ENCODE measurements around the gene SLA2.

The SLA2 gene

DNA sequence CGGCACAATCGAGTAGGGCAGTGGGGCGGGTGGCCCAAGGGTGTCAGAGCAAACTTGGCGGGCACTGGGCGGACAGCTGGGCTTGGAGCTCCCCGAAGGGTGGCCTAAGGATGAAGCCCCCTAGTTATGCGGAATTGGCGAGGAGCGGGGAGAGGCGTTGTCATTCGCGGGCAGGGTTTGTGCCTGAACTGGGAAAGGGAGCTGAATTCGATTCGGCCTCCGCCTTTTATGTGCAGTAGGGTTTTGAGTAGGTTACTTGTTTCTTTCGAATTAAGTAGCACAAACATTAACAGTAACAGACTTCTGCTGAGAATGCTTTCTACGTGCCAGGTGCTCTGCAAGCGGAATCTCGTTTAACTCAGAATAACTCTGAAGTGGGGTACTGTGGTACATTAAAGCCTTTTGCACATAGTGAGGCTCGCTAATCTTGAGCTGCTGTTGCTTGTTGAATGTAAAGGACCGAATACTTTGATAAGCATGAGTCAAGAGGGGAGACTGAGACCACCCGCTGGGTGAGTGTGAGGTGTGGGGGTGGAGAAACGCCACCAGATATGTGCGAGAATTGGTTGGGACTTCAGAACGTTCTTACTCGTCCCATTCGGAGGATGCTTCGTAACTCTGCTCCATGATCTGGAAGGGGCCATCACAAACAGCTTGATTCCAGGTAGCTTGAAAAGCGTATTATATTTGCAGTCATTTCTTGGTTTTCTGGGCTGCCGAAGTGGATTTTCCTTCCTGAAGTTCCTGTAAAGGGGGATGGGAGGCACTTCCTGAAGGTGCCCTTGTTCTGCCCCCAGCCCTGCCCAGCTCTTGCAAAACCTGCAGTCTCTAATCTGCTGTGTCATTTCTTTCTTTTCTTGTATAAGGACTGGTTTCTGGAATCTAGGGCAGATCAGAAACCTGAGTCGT lies 39.6 kb downstream of the SLA2 start:
- DNase-seq, result peak; percentile 54

DNA sequence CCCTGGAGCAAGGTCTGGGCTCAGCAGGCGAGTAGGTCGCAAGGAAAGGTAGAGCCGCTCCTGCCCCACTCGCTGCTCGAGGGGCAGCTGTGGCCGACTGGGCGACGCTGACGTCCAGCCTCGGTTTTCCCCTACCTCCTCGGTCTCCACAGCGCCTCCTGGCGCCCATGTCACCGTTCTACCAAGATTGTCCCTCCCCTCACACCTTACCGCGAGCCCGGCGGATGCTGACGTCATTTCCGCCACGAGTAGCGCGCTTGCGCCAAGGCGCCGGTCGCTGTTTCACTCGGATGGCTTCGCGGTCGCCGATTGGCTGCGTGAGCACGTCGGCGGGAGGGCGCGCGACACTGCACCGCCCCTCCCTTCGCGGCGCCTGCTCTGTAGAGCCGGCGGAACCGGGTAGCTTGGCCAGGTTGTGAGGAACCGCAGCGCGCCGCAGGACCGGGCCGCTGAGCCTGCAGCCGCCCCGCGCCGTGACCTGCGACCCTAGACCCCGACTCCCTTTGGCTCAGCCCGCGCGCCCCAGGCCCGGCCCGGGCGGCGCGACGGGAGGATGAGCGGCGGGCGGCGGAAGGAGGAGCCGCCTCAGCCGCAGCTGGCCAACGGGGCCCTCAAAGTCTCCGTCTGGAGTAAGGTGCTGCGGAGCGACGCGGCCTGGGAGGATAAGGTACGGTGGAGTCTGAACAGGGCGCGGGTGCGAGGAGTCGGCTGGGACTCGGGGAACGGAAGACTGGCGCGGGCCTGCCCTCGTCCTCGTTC lies 40.4 kb downstream of the SLA2 start, which contains the start of gene RAB5IF:
Gene RAB5IF (plus strand): TSS at position 381 of the 759 bp plus-strand sequence. CDS start 173 bp downstream, at position 554.
- DNase-seq, result peak; percentile 100

DNA sequence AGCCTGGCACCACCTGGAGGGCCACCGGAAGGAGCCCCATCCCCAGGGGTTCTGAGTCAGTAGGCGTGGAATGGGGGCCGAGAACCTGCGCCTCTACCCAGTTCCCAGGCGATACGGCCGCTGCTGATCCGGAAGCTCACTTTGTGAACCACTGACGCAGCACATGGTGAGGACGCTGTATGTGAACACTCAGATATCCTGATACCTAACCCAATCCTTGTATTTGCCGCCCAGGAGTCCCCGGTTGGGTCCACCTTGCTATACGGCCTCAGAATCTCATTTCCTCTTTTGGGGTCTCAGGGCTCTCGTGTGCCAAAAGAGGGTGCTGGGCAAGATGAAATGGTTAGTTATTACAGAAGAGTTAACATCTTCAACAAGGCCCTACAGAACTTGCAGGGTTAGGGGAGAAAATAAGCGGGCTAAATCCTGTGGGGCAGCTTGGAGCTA lies 41.0 kb downstream of the SLA2 start:
- peak; percentile 62 for DNase-seq

DNA sequence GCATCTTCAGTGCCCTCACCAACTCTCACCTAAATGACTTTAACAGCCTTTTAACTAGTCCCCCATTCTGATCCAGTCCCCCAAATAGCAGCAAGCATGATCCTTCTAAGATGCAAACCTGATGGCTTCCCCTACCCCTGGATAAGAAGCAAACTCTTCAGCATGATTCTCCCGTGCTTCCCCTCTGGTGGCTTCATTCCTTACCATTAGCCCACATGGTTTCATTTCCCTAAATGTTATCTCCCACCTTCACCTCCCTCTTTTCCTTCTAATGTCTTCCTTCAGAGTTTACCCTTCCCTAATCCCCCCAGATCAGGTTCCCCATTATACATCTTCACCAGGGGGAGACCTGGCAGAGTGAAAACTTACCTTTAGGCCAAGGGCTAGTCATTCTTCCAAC lies 44.5 kb downstream of the SLA2 start:
- no peak for DNase-seq

DNA sequence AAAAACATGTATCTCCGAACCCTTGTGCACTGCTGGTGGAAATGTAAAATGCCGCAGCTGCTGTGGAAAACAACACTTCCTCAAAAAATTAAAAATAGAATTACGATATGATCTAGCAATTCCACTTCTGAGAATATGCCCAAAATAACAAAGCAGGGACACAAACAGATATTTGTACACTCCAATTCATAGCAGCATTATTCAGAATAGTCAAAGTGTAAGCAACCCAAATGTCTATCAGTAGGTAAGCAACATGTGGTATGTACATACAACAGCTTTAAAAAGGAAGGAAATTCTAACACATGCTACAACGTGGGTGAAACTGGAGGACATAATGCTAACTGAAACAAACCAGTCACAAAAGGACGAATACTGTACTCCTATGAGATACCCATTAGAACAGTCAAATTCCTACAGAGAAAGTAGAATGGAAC lies 46.1 kb downstream of the SLA2 start:
- no peak for DNase-seq

DNA sequence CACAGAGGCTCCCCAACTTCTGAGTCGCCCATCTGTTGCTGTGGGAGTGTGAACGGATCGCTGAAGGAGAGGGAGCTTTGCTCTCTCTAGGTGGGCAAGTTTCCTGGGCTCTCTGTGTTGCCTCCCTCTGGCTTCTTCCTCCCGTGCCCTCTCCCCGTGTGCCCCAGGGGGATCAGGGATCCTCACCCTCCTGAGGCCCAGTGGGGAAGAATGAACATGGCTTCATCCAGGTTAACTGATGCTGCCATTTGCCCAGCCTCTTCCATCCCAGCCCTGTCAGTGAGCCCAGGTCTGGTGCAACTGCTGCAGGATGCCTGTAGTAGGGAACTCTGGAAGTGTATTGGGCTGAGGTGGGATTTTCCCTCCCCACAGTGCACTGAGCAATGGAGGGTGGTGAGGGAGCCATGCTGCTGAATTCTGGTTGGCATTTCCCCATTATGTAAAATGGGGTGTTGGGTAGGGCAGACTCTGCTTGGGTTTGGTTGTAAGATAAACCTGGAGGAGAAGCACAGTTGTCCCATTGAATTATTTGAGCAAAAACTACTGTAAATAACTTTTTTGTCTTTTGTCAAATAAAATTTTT lies 52.6 kb downstream of the SLA2 start:
- no peak for DNase-seq

DNA sequence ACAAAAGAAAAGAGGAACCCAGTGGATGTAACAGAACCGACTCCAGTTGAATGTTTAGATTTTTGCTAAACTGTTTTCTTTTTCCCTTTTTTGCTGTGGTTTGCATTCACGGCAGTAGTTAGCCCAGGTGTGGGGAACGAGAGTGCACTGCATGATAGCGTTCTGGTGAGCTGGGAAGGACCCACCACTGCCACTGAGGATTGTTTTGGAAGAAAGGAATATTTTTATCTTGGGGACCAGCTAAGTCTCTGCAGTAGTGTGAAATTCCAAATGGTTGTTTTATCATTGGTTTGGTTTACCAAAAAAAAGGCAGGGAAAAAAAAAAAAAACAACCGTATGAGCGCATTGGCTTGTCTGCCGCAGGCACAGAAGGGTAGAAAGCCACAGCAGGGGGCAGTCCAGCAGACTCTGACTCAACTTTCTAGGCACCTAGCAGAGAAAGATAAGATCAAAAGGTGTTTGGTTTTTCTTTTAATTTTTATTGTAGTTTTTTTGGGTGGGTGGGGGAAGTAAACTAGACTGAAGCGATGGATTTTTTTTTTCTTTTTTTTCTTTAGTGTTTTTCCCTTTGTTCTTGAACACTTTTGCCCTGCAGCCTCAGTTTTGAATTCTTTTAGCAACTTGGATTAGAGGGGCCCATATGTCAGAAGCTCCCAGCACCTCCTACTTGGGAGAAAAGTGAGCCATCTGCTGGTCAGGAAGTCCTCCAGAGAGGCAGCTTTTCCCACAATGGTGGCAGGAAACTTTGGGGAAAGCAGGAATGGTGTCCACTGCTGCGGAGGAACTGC lies 53.9 kb downstream of the SLA2 start:
- peak; percentile 55 for DNase-seq

DNA sequence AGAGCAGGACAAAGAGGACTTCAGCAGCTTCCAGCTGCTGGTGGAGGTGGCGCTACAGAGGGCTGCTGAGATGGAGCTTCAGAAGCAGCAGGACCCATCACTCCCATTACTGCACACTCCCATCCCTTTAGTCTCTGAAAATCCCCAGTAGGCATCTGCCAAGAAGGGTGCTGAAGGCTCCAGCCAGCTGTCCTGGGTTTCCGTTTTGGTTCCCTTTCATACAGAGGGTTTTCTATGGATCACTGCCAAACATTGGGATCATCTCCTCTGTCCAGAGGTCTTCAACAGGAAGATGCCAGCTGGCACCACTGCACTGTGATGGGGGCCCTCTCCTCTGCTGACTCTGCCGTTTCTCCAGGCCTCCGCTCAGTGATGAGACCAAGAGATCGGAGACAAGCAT lies 54.7 kb downstream of the SLA2 start:
- DNase-seq, result no peak

DNA sequence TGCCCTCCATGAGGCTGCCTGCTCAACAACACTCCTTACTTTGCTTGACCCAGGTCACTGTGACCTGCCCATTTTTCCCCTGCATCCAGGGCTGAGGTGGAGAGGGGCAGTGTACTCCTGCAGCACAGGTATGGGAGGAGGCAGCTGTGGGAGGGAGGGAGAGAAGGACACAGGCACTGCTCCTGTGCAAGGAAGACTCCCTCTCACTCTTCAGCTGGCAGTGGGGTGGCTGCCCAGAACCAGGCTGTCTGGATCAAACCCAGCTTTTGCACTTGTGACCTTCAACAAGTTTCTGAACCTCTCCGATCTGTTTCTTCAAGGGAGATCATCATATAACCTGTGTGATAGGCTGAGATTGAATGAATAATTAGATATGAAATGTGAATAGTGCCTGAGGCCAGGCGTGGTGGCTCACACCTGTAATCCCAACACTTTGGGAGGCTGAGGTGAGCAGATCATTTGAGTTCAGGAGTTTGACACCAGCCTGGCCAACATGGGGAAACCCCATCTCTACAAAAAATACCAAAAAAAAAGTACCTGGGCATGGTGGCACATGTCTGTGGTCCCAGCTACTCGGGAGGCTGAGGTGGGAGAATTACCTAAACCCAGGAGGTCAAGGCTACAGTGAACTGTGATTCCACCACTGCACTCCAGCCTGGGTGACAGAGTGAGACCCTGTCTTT lies 58.5 kb downstream of the SLA2 start:
- DNase-seq, result no peak

DNA sequence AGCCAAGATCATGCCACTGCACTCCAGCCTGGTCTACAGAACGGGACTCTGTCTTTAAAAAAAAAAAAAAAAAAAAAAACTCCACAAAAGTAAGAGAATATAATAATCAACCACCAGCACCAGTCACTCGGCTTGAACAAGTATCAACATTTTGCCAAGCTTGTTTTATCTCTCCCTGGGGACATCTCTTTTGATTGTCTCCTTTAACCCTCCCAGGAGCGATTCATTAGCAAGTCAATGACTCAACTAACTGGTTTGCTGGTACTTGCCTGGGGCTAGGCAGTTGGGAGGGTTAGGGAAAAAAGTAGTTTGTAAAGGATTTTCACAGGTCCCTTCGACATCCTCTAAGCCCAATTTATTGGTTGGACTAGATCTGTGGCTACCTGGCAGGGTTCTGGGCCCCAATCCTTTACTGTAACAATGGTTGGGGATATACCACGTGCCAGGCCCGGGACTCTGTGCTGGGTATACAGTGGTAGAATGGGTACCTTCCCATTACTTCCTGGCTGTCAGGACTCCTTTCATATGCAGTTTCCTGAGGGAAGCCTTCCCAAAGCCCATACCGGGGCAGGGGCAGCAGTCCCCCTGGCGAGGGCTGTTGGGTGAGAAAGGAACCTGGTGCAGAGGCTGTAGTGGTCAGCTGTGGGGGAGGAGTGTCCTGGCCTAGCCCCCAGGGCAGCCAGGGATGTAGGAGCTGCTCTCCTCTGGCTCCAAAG lies 60.4 kb downstream of the SLA2 start:
- DNase-seq, result no peak

DNA sequence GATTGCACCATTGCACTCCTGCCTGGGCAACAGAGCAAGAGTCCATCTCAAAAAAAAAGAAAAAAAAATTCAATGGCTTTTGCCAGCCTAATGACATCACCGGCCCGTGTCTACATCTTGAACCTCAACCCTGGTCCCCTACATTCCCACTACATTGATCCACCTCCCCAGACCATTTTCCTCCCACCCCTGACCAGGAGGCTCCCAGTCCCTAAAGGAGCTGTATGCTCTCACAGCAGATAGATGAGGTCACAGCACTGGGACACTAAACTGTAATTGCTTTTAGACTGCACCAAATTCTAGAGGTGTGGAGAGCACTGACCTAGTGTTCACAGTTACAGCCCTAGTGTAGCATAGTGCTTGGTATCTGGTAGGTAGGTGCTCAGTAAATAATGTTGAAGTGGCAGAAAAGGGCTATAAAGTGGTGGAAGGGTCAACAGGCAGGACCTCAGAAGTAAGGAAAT lies 61.9 kb downstream of the SLA2 start:
- DNase-seq, result no peak

DNA sequence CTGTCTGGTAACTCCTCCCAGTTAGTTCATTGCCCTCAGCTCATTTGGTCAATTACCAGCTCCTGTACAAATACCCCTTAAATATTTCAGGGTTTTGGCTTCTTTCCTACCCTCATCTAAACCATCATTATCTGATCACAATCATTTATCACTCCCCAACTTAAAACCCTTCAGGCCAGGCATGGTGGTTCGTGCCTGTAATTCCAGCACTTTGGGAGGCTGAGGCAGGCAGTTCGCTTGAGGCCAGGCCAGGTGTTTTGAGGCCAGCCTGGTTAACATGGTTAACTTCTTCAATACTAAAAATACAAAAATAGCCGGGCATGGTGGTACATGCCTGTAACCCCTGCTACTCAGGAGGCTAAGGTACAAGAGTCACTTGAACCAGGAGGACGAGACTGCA lies 63.2 kb downstream of the SLA2 start:
- DNase-seq, result no peak

DNA sequence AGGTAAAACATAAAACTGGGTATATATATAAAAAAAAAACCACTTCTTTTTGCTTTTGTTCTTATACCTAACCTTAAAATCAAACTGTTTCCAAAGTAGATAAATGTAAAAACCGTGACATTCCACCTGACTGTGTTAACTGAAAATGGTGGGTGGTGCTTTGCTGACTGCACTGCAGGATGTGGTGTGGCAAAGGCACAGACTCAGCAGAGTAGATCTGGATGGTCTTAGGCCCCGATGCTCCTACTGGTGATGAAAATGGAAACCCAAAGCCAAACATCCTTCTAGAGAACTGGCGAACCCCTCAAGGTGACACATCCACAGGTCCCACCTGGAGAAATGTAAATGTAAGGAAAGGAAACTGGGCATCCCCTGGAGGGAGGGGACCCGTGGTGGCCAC lies 63.7 kb downstream of the SLA2 start:
- DNase-seq, result peak; percentile 52

DNA sequence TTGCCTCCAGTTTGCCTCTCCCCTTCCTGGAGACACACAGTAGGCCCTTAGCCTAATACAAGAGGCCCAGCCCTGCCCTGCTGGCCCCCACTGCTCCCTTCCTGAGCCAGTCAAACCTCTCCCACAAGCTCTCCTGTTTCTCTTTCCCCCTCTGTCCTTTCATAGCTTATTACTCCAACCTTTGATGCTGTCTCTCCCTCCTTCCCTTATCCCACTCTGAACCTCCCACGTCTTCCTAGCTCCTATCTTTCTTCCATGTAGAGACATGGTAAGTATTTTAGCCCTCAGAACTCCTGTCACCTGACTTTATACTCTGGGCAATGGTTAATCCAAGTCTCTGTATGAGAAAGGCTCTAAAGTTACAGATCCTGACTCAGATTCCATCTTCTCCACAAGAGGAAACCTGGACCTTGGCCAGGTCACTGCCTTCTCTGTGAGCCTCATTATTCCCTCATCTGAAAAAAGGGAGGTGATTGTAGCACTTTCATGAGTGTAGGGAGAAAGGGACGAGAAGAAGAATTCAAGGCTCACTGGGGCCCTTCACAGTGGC lies 65.9 kb downstream of the SLA2 start:
- DNase-seq, result no peak

DNA sequence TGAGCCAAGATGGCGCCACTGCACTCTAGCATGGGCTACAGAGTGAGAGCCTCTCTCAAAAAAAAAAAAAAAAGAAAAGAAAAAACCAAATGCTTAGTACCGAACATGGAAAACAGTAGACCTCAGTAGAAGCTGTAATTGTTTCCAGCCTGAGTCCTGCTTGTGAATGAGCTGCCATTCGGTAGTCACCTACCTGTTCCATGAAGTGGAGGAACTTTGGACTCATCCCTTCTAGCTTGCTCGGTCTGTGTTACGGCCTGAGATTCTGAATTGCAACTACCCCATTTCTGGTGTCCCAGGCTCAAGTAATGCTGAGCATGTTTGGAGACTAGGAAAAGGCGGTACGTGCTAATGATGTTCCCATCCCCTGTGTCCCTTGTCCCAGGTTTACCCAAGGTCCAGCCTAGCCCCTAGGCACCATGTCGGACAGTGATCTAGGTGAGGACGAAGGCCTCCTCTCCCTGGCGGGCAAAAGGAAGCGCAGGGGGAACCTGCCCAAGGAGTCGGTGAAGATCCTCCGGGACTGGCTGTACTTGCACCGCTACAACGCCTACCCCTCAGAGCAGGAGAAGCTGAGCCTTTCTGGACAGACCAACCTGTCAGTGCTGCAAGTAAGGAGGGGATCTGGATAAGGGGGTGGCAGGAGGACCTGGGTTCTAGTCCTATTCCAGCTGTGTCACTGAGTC lies 67.5 kb downstream of the SLA2 start:
- no peak for DNase-seq

DNA sequence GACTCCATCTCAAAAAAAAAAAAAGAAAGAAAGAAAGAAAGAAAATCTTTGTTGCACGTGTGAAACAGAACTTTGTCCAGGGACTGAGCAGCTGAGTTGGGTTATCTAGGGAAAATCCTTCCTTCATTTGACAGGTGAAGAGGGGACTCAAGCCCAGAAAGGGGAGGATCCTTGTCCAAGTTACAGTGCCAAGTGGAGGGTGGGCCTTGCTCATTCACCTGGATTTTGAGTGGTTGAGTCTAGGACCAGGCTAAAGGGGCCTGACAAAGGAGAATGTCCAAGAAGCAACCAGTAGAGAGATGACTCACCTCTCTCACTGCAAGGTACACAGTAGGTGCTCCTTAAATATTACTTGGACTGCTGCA lies 69.9 kb downstream of the SLA2 start:
- no peak for DNase-seq

DNA sequence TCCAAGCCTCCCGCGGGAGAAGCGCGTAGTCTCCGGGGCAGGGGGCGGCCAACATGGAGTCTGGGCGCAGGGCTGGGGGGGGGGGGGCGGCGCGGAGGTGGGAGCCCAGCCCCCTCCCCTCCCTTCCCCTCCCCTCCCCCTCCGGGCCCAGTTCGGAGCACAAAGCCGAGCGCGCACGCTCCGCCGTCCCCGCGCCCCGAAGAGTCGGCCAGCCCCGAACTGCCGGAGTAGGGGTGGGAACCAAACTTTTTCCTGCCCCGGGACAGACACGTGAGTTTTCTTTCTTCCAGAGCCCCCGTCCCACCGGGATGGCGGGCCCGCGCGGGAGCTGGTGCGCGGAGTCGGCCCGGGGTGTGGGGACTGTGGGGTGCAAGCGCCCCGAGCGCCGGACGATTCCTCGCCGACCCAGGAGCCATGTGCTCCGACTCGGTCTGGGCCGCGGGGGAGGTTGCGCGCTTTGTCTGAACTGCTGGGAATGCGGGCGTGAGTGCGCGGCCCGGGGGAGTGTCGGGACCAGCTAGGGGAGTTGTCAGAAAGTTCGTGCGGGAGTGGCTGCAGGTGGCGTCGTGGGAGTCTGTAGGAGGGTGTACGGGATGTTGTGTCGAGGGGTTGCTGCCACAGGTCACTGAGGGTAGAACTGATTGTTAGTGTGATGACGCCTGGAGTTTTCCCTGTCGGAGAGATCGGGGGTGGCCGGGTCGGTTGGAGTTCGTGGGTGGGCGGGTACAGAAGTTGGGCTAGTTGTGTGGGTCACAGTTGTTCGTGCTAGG lies 71.4 kb downstream of the SLA2 start:
- peak; percentile 51 for DNase-seq

DNA sequence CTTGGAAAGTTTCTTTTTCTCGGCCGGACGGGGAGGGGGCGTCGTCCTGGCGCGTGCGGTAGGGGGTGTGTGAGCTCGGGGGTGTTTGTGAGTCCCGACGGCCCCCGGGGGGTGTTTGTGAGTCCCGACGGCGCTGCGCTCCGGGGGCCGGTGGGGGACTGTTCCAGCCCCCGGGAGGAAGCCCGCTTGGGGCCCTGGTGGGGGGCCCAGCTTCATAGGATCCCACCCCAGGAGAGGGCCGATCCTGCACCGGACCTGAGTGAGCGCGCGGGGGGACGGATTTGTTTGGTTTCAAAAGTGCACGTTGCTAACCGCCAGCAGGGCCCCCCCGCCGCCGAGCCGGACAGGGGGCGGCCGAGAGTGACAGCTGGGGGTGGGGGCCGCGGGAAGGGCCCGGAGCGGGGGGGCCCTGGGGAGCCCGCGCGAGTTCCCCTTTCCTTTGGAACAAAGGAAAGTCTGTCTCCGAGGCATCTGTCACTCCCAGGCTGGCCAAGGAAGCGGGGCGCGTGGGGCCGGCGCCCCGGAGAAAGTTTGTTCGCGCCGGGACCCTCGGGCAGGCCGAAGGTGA lies 72.1 kb downstream of the SLA2 start:
- no peak for DNase-seq

DNA sequence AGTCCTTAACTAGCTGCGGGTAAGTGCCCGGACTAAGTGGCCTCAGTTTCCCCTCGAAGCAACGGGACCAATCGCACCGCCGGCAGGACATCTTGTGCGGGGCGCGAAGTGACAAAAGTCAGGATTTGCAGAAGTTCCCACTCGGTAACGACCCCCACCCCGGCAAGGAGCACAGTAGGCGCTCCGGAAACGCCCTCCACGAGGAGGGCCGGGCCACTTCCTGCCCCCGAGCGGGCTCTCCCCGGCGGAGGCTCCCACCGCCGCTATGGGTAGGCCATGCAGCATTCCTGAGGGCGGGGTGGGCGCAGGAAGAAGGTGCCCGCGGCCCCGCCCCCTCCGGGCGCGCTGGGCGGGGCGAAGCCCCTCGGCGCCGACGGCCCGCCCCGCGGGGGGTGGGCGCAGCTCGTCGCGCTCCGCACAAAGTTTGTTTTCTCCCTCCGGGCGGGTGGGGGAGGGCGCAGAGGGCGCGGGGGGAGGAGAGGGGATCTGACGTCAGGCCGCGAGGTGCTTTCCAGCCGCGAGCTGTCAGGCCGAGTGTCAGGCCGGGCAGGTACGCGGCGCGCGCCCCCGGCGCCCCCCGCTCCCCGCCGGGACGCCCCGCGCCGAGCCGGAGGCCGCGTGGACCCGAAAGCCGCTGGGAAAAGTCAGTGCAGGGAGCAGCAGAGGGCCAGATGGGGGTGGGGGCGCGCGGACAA lies 72.7 kb downstream of the SLA2 start, which contains the start of gene TGIF2:
Gene TGIF2 (plus strand): TSS at position 495 of the 695 bp plus-strand sequence. CDS start 5,178 bp downstream, outside the sequence.
- DNase-seq, result peak; percentile 91

All from activated CD4-positive, alpha-beta T cell treated with anti-CD3 and anti-CD28 coated beads, Interleukin-2, Interleukin-6, amounts not matched to agents 100 ng/mL and 50 ng/mL, durations not matched to agents 16 hours and 8 hours (primary cell).